ENCODE results near the gene MT3. TPM values are rescaled to one million over a fixed set of nuclear protein-coding genes. Genes with fewer than 3 reads are reported as not detected.

Gene MT3
- 1 to 10 TPM in 2 of 3 donors, under 1 TPM in 1; 0.91 to 2.7 (median 1.8) TPM for polyA plus RNA-seq

DNA sequence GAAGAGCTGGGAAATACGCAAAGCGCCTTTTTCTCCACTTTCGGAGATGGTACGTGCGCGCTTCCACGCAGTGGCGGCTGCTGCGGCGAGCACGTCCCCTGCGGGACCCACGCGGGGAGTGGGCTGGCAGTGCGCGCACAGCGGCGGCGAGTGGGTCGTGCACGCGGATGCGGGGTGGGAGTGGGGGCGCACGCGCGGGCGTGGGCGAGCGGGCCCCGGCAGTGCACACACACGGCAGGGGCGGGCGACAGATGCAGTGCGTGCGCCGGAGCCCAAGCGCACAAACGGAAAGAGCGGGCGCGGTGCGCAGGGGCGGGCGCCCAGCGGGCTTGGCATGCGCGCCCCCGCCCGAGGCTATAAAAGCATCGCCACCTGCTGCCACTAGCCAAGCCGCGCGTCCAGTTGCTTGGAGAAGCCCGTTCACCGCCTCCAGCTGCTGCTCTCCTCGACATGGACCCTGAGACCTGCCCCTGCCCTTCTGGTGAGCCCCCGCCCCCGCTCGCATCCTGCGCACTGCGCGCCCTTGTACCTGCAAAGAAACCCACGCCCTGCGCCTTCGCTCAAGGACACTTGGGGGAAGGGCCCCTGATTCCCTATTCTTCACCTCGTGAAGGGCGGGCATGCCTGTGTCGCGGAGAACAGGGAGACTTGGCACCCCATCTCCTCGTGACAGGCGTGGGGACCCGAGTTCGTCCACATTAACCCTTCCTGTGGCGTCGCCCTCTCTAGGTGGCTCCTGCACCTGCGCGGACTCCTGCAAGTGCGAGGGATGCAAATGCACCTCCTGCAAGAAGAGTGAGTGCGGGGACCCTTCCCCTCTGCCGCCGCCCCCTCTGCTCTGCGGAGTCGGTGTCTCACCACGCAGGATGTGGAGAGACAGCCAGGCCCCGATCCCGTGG, at the start of gene MT3:
MT3 (plus strand) TSS at position 388 of the 899 bp plus-strand sequence; CDS start at position 451, 63 bp downstream.
- 4 to 7% (median 7%) methylated on average over 65 to 87 of the region's 87 CpGs for WGBS, 3 donors
- H3K27ac ChIP-seq (ENCODE audit: low read depth, low read length), result no peak within 1 kb of the TSS

DNA sequence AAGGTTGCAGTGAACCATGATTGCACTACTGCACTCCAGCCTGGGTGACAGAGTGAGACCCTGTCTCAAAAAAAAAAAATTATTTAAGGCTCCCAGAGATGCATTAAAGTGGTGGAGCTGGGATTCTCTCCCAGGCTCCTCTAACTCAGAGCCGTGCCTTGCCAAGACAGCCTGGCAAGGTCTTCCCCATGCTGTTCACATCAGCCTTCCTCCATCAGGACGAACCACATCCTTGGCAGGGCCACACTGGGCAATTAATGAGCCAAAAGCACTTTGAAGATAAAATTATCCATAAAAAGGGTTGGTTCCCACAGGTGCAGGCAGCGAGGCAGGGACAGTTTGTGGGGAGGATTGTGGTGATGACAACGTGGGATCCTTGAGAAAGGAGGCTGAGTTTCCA, 49.7 kb upstream of the MT3 start:
- H3K27ac ChIP-seq (ENCODE audit: low read depth, low read length), result no peak overlapping the region
- 54 to 65% (median 59%) methylated on average over 4 of the region's 4 CpGs for WGBS, 3 donors

DNA sequence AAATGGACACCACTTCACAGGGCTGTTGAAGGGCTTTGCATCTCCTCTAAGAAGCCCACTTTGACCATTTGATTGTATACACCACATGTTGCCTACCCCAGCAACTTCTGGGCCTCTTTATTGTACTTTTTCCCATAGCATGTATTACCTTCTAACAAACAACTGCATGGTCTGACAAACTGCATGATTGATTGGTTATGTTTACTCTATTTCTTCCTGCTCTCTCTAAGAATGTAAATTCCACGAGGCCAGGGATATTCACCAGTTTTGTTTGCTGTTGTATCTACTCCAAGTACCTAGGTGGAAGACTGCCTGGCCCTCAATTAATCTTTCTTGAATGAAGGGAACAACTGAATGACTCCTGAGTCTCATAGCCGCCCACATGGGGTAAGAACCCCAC, 47.3 kb upstream of the MT3 start:
- H3K27ac ChIP-seq (ENCODE audit: low read depth, low read length), result no peak overlapping the region
- WGBS, 3 donors, result 5 to 23% (median 19%) methylated on average over 2 of the region's 2 CpGs

DNA sequence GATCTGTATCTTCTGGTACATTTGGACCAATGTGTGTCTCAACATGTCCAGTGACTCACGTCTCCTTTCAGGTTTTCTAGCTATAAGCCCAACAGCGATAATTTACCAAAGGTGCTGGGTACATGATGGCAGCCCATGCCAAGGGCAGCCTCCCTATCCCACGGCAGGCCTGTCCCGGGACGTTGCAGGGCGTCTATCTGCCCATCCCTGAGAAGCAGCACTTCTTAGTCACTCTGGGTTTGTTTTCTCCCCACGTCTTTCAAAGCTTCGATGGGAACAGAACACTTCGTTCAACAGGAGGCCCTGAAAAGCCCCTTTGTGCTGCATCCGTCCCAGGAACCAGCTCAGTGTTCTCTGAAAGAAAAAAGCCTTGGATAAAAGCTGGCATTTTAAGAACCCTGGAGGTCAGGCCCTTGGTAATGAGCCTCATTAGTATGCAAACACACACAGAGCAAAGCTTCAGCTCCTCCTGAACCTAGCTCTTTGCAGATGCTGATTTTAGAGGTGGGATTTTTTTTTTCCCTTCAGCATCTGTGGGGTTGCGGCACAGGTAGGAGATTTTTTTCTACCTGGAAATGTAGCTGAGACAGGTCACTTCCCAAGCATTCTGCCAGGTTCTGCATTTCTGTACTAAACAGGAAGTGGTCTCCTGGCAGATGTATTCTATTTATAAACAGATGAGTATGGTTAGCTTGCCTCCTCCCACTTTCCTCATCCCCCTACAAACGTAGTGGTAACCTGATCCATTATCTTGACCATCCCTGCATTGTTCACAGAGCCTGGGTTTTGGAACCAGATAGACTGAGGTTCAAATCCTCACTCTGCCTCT, 42.0 kb upstream of the MT3 start:
- 39 to 52% (median 46%) methylated on average over 12 of the region's 12 CpGs for WGBS, 3 donors
- H3K27ac ChIP-seq (ENCODE audit: low read depth, low read length), result no peak overlapping the region

DNA sequence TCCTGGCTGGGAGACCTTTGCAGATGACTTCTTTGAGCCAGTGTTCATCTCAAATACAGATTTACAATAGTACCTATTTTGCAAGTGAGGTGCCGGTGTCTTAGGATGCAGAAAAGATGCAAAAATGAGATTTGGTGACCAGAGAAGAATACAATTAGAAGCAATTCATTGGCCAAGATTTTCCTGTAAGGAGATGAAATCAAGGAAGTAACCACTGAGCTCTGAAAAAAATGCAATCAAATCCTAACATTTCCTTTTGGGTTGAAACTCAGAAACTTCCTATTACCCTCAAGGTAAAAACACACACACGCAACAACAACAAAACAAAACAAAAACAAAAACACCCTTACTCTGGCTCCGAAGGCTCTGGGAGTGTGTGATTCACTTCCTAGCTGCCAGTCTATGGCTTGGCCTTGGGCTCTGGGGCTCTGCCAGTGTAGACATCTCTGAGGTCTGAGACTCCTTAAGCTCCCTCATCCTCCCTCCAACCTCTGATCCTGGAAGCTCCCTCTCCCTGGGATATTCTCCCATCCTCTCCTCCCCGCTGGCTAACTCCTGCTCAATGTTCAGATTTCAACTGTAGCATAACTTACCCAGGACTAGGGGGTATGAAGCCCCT, 41.3 kb upstream of the MT3 start:
- WGBS, 3 donors, result 73 to 89% (median 73%) methylated on average over 4 of the region's 4 CpGs
- H3K27ac ChIP-seq (ENCODE audit: low read depth, low read length), result no peak overlapping the region

DNA sequence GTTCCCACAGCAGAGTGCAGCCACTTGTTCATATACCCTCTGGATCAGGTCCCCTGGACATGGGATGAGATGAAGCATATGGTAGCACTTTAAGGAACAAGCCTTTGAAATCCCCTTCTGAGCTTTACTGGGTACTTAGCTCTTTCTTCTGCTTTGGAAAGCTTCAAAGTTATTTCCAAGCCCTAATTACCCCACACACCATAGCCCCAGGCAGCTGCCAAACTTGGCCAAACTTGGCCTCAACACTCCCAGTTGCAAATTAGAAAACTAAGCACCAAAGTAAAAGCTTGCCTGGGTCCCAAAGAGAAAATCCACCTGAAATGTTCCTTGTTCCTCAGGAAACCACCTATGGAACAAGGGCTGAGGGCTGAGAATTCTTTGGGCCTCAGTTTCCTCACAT, 40.2 kb upstream of the MT3 start:
- no peak overlapping the region for H3K27ac ChIP-seq (ENCODE audit: low read depth, low read length)

DNA sequence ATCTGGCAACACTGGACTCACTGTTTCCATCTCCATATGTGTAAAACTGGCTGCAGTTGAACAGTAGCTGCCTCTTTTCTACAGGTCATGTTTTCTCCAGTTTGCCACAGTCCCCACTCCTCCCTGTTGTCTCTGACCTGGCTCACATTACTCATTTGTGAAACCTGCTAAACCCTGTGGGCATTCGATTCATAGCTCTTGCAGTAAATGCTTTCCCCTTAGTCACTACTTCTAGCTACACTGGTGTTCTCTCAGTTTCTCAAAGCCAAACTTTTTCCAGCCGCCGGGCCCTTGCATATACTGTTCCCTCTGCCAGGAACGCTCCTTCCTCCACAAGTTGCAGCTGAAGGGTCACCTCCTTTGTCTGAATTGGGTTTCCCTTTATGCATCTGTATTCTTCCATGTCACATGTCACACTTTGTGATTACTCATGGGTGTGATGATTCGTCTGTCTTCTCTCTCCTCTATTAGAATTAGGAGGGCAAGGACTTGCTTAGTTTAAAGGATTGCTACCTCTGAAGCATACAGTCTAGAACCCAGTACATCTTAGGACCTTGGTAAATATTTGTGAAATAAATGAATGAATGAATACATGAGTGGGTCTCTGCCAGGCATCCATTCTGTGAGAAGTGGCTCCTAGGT, 39.5 kb upstream of the MT3 start:
- no peak overlapping the region for H3K27ac ChIP-seq (ENCODE audit: low read depth, low read length)
- 88 to 92% (median 91%) methylated on average over 5 of the region's 5 CpGs for WGBS, 3 donors

DNA sequence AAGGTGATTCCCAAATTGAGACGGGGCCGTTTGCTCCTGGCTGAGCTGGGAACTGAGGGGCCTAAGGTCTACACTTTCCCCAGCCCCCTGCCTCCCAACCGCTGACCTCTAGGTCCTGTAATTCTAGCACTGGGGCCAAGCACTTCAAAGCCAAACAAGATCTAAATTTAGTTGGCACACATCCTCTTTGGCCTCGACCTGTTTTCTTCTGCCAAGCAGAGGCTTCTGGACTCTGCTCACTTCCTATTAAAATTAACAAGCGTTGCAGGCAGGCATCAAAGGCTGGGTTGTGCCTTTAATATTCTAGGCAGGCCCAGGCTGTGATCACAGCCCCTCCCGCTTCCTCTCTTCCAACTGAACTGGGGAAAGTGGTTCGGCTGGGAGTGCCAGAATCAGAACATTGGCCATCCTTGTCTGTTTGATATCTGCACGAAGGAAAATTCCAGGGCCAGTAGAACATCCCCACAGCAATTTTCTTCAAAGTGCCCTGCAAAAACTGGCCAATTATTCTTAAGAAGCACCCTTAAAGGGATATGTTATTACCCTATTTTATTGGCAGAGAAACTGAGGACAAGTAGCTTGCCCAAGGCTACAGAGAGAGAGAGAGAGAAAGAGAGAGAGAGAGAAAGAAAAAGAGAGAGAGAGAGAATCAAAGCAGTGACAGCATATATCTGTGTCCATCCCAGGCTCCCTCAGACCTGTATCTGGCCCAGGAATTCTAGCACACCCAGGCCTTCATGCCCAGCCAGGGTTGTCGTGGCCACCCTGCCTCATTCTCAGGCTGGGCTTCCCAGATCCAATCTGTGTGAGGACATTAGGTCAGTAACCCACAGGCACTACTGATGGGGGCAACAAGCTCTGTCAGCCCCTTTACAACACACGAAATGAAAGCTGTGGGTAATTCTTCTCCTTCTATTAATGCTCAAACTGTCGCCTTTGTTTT, 37.3 kb upstream of the MT3 start:
- WGBS, 3 donors, result 31 to 45% (median 38%) methylated on average over 11 of the region's 11 CpGs
- no peak overlapping the region for H3K27ac ChIP-seq (ENCODE audit: low read depth, low read length)

DNA sequence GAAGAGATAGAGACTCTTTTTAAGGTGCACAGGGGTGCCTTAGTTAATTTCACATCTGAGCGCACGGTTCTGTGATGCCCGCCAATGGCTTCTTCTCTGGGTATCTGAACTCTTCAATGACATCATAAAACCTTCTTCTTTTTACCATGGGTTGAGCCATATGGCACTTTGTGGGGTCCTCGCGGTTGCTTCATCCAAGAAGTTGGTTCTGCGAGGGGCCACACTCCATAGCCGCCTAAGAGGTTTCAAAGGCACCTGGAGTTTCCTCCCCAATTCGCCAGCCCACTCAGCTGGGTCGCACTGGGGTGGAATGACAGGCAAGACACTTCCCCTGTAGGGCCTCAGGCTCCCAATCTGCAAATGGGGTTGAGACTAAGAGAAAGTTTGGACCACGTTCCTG, 34.9 kb upstream of the MT3 start:
- WGBS, 3 donors, result 90 to 95% (median 92%) methylated on average over 10 of the region's 10 CpGs
- H3K27ac ChIP-seq (ENCODE audit: low read depth, low read length), result no peak overlapping the region

DNA sequence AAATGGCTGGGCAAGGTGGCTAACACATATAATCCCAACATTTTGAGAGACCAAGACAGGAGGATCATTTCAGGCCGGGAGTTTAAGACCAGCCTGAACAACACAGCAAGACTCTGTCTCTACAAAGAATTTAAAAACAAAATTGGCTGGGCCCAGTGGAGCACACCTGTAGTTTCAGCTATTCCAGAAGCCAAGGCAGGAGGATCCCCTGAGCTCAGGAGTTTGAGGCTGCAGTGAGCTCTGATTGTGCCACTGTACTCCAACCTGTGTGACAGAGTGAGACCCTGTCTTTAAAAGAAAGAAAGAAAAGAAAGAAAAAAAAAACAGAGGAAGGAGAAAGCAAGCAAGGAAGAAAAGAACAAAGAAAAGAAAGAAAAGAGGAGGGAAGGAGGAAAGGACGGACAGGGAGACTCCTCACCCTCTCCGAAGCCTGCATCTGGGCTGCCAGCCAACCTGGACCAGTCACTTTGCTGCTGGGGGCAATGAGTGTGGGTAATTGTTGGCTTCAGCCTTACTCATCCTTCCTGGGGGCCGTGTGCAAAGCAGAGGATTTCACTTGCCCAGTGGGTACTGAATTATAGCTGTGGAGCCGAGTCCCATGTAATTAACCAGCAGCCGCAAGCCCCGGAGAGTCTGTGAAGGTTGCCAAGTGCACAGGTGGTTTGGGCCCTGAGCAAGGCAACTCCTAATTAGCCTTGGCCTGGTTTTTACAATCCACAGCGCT, 31.1 kb upstream of the MT3 start:
- 49 to 75% (median 75%) methylated on average over 8 of the region's 8 CpGs for WGBS, 3 donors
- no peak overlapping the region for H3K27ac ChIP-seq (ENCODE audit: low read depth, low read length)

DNA sequence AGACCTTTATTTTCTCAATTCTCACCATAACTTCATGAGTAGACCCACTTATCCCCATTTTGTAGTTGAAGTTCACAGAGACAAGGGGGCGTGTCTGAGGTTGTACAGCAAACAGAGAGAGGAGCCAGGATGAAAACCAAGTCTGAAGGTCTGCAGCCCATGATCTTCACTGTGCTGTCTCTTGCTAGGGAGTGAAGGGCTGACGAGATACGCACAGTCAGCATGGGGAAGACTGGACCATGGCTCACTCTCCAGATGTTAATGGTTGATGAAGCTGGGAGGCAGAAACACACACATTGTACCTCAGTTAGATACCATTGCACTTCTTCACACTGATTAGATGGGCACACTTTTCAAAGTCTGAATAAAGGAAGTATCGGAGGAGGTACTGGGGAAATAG, 30.2 kb upstream of the MT3 start:
- WGBS, 3 donors, result 74 to 91% (median 87%) methylated on average over 4 of the region's 4 CpGs
- no peak overlapping the region for H3K27ac ChIP-seq (ENCODE audit: low read depth, low read length)

DNA sequence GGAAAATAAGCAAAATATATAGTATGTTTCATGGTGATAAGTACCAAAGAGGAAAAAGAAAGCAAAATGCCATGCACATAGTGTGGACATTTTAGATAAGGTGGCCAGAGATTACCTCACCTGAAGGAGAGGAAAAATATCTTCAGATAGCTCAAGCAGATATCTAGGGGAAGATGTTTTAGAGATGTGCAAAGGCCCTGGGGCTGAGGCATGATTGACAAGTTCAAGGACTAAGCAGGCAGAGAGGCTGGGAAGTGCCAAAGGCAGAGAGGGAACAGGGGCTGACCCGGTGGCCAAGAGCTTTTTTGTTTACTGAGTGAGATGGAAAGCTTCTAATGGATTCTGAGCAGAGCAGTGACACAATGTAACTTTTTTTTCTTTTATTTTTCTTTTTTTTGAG, 28.9 kb upstream of the MT3 start:
- H3K27ac ChIP-seq (ENCODE audit: low read depth, low read length), result no peak overlapping the region
- WGBS, 3 donors, result 29 to 49% (median 31%) methylated on average over 1 of the region's 1 CpG

DNA sequence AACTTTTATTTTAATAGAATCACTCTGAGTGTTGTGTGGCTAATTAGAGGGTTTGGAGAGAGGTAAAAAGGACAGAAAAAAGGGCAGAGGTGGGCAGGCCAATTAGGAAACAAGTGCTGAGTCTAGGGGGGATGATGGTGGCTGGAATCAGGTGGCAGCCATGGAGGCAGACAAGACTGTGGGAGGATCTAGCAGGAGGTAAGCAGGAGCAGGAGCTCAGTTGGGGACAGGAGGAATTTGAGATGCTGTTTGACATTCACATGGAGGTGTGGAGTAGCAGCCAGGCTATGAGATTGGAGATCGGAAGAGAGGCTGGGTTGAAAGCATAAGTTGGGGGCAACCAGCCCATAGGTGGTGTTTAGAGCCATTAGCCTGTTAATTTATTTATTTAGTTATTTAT, 28.2 kb upstream of the MT3 start:
- H3K27ac ChIP-seq (ENCODE audit: low read depth, low read length), result no peak overlapping the region
- whole genome bisulfite sequencing, 3 donors, result 55 to 88% (median 73%) methylated on average over 1 of the region's 1 CpG

DNA sequence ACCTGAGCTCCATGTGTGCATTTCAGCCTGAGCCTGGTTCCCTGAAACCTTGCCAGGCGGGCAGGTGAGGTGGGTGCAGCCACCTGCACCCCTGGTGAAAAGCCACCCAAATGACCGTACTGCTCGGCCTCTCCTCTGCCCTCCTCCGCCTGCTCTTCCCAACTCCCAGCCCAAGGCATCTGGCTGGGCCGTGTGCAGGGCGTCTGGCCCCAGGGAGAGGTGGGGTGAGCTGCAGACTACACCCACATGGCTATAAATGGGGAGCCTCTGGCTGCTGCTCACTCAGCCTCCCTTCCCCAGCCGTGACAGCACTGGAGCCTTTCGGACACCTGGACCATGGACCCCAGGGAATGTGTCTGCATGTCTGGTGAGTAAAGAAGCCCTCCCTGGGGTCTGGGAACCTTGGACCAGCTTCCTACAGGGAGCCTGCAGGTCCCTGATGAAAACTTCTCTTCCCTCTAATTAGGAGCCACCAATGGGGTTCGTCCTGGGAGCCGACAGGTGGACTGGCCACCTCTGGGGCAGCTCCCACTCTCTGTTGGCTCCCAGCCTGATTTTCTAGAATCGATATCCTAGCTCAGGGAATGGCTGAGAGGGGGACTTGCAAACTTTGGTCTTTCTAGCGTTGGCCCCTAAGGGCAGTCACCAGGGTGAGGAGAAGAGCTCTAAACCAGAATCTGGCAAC, 24.4 kb upstream of the MT3 start, which contains the start of gene MT4:
MT4 (plus strand) TSS at position 281 of the 685 bp plus-strand sequence; CDS start at position 337, 56 bp downstream.
- no peak within 1 kb of the TSS for H3K27ac ChIP-seq (ENCODE audit: low read depth, low read length)
- 75 to 82% (median 78%) methylated on average over 11 to 12 of the region's 12 CpGs for WGBS, 3 donors

DNA sequence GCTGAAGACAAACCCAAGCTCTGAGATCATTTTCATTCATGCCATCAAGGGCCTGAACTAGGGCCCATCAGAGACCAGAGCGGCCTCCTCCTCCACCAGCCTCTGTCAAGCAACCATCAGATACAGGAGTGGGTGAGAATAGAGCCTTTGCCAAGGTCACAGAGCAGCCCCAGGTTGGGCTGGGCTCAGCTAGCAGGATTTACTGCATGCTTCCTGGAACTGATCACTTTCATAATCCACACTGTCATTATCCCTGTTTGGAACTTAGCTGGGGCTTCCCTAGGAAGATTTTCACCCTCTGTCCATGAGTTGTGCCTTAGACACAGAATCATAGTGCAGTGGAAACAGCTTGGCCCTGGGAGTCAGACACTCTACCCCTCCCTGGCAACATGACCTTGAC, 19.4 kb upstream of the MT3 start:
- WGBS, 3 donors, result 98 to 100% (median 100%) methylated on average over 1 of the region's 1 CpG
- H3K27ac ChIP-seq (ENCODE audit: low read depth, low read length), result no peak overlapping the region

DNA sequence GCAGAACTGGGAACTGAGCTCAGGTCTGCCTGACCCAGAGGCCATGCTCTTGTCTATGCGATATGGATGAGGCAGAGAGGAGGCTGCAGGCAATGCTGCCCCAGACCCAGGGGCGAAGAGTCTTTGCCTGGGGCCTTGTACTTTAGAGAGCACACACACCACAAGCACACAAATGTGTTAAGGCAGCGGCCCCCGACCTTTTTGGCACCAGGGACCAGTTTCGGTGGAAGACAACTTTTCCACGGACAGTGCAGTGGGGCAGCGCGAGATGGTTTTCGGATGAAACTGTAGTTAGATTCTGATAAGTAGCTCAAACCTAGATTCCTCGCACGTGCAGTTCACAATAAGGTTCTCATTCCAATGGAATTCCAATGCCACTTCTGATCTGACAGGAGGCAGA, 17.8 kb upstream of the MT3 start:
- H3K27ac ChIP-seq (ENCODE audit: low read depth, low read length), result no peak overlapping the region
- 87 to 90% (median 89%) methylated on average over 11 of the region's 11 CpGs for WGBS, 3 donors
